ENCODE results near the gene MAP3K19.
A peak's percentile ranks its signal among the peaks of the same experiment; 100 is the strongest.

The MAP3K19 gene

DNA sequence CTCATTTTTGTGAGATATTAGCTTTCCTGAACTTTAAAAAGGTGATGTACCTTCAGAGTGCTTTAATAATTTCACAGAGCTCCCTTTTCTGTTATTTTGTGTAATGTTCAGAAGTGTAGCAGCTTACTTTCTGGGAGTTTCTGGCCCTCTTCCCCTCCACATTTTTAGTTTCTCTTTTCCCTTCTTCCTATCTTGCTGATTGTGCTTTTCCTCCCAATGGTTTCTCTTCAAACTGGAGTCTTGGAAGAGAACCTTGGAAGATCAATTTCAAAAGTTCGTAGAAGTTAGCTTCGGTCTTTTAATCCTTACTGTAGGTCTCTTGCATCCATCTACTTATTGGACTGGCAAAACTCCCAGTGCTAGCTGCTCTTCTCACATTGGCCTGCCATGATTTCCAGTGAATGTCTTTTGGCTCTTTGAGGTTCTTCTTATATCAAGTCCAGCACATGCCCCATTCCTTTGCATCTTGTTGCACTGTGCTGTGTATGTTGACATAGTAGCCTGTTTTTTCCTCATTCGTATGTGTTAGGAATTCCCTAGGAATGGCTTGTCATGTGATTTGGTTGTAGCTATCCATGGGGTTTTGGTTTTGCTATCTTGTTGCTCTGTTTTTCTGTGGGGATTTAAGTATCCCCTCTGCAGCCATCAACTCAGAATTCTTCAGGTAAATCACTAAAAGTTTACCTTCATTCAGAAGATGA lies 120.9 kb downstream of the MAP3K19 start:
- DNase-seq, result no peak

DNA sequence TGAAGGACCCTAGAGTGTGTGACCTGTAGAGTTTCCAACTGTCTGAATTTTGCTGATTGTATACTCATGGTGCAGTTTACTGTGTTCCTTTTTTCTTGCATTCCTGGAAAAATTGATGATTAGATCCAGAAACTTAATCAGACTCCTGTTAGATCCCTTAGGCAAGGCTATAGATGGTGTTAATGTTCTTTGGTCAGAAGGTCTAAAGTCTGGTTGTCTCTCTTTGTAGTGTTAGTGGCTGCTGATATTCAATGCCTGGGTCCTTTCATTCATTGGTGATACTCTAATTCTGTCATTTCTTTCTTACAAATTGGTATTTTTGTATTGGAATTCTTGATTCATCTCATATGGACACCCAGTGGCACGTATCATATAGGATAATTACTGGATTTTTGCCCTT lies 122.3 kb downstream of the MAP3K19 start:
- no peak for DNase-seq

GRCh38 chr2:134919341-134920210 lies 127.7 kb downstream of the MAP3K19 start:
- peak; percentile 49 for DNase-seq

- DNase-seq, result peak; percentile 100
These were observed 128.5 kb downstream of the MAP3K19 start, which contains the start of gene CCNT2 for GRCh38 chr2:134918526-134919340. Gene CCNT2 (plus strand): TSS chr2:134918822. CDS start chr2:134918855, 33 bp downstream.

- DNase-seq, result no peak
These were observed 129.2 kb downstream of the MAP3K19 start for GRCh38 chr2:134917888-134918525.

GRCh38 chr2:134917360-134917865 lies 129.8 kb downstream of the MAP3K19 start:
- DNase-seq, result no peak
